ENCODE results near the gene WNT5B. TPM values are rescaled to one million over a fixed set of nuclear protein-coding genes. Genes with fewer than 3 reads are reported as not detected.

The WNT5B gene
- total and polyA plus RNA-seq, 2 of the 8 experiments (the other 6 are each of a cell fraction or from before 2014, with no cell fraction given), result 0.91 to 1.2 TPM

- TF ChIP-seq ASH2L (IDR thresholded peaks at IDR 0.05; ENCODE audit: low read length), result no peak
These were observed 67.8 kb downstream of the WNT5B start (continued) for GRCh38 chr12:1696800-1697199.

Small RNA genes lying within 50 kb of the gene (microRNA-seq; reads per million reads assigned to microRNA genes)
- 0 reads per million in 2 experiments for gene MIR3649 (ENCODE audit: borderline microRNAs expressed in 2 of 2, borderline number of aligned reads in 2 of 2, borderline replicate concordance in 1 of 2)

Small RNA genes lying within 50 kb of the gene (small RNA-seq; reads per million reads assigned to genes)
- not detected for gene MIR3649 (ENCODE audit: insufficient read depth)

Other genes with a start within 250 kb of the WNT5B start
- gene FBXL14, start 34.6 kb upstream of the WNT5B start, total RNA-seq (2021; fragmentation: NEBNext Ultra II Directional; extraction: Animal tissue kit (Norgen Biotek cat#: 25700)), result 5.5 and 6.2 TPM in 2 replicates
- 9.6 and 11.7 TPM in 2 replicates for gene FBXL14, start 34.6 kb upstream of the WNT5B start, polyA plus RNA-seq (2011; rRNA removed)
- 46.4 and 50.8 TPM in 2 replicates for gene ADIPOR2, start 61.8 kb downstream of the WNT5B start, total RNA-seq (2021; fragmentation: NEBNext Ultra II Directional; extraction: Animal tissue kit (Norgen Biotek cat#: 25700))
- 13.9 and 17.5 TPM in 2 replicates for gene ADIPOR2, start 61.8 kb downstream of the WNT5B start, polyA plus RNA-seq (2011; rRNA removed)
- gene LRTM2, start 191.3 kb downstream of the WNT5B start, total RNA-seq (2021; fragmentation: NEBNext Ultra II Directional; extraction: Animal tissue kit (Norgen Biotek cat#: 25700)), result not detected in 2 replicates
- 0.05 and 0.06 TPM in 2 replicates for gene LRTM2, start 191.3 kb downstream of the WNT5B start, polyA plus RNA-seq (2011; rRNA removed)

Measured in H1 (cell line).